H9 (cell line): Measurements from ENCODE around the gene RHOV. TPM values are rescaled to one million over a fixed set of nuclear protein-coding genes. Genes with fewer than 3 reads are reported as not detected.

ENCODE experiments used
- DNase-seq: peaks from one replicate; pipeline ENCODE4 v3.0.0-alpha.2; 2017
- H2AFZ ChIP-seq: one replicate; pipeline ENCODE4 v1.6.1; 2013; ENCODE audit warnings: mild to moderate bottlenecking, low read length, control low read depth, moderate library complexity
- H2AK5ac ChIP-seq: 2 replicates; pipeline ENCODE4 v1.6.1; 2013; ENCODE audit warnings: low read length, control low read depth, mixed read lengths; ENCODE audit not compliant: insufficient read length
- H2BK120ac ChIP-seq: one replicate; pipeline ENCODE4 v1.6.1; 2013; ENCODE audit warnings: low read depth, mild to moderate bottlenecking, low read length, control low read depth, inconsistent platforms; ENCODE audit not compliant: poor library complexity, severe bottlenecking
- H2BK12ac ChIP-seq: 2 replicates; pipeline ENCODE4 v1.6.1; 2013; ENCODE audit warnings: low read length, control low read depth, mixed read lengths, low read depth; ENCODE audit not compliant: insufficient read length
- H2BK15ac ChIP-seq: 2 replicates; pipeline ENCODE4 v1.6.1; 2013; ENCODE audit warnings: low read depth, low read length, control low read depth
- H2BK20ac ChIP-seq: one replicate; pipeline ENCODE4 v1.6.1; 2013; ENCODE audit warnings: low read depth, mild to moderate bottlenecking, low read length, control low read depth, inconsistent platforms; ENCODE audit not compliant: poor library complexity, severe bottlenecking
- H2BK5ac ChIP-seq: 2 replicates; pipeline ENCODE4 v1.6.1; 2013; ENCODE audit warnings: low read length, control low read depth, mixed read lengths; ENCODE audit not compliant: insufficient read length
- H3K14ac ChIP-seq: 2 replicates; pipeline ENCODE4 v1.6.1; 2013; ENCODE audit warnings: low read length, control low read depth; ENCODE audit not compliant: insufficient read depth
- H3K18ac ChIP-seq: 2 replicates; pipeline ENCODE4 v1.6.1; 2013; ENCODE audit warnings: low read depth, mild to moderate bottlenecking, mixed read lengths, low read length, control low read depth; ENCODE audit not compliant: insufficient read length
- H3K23ac ChIP-seq: 2 replicates; pipeline ENCODE4 v1.6.1; 2013; ENCODE audit warnings: low read length, control low read depth, mixed read lengths, low read depth; ENCODE audit not compliant: insufficient read length
- H3K23me2 ChIP-seq: 2 replicates; pipeline ENCODE4 v1.6.1; 2013; ENCODE audit warnings: low read depth, mild to moderate bottlenecking, mixed read lengths, low read length, control low read depth; ENCODE audit not compliant: insufficient read length, poor library complexity, severe bottlenecking
- H3K27ac ChIP-seq: 2 replicates; pipeline ENCODE4 v1.5.1; 2013; ENCODE audit warnings: low read length, control low read depth, mixed read lengths, low read depth; ENCODE audit not compliant: insufficient read length
- H3K27me3 ChIP-seq: 2 replicates; pipeline ENCODE4 v1.6.1; 2013; ENCODE audit warnings: low read length, control low read depth, inconsistent platforms; ENCODE audit not compliant: insufficient read depth
- H3K4ac ChIP-seq: 2 replicates; pipeline ENCODE4 v1.6.1; 2013; ENCODE audit warnings: low read depth, mild to moderate bottlenecking, control low read depth, inconsistent platforms, low read length, moderate library complexity
- H3K4me1 ChIP-seq: 2 replicates; pipeline ENCODE4 v1.6.1; 2013; ENCODE audit warnings: low read length, control low read depth, inconsistent platforms; ENCODE audit not compliant: insufficient read depth
- H3K4me2 ChIP-seq: 2 replicates; pipeline ENCODE4 v1.6.1; 2013; ENCODE audit warnings: low read length, control low read depth, mixed read lengths; ENCODE audit not compliant: insufficient read length, insufficient read depth
- H3K56ac ChIP-seq: 2 replicates; pipeline ENCODE4 v1.6.1; 2013; ENCODE audit warnings: low read depth, mild to moderate bottlenecking, mixed read lengths, low read length, control low read depth; ENCODE audit not compliant: insufficient read length
- H3K79me1 ChIP-seq: 2 replicates; pipeline ENCODE4 v1.6.1; 2013; ENCODE audit warnings: low read depth, mild to moderate bottlenecking, moderate library complexity, low read length, control low read depth, inconsistent platforms; ENCODE audit not compliant: insufficient read depth, poor library complexity, severe bottlenecking
- H3K79me2 ChIP-seq: 2 replicates; pipeline ENCODE4 v1.6.1; 2013; ENCODE audit warnings: low read length, control low read depth, inconsistent platforms; ENCODE audit not compliant: insufficient read depth
- H3K9ac ChIP-seq: 2 replicates; pipeline ENCODE4 v1.6.1; 2013; ENCODE audit warnings: low read length, control low read depth, mixed read lengths; ENCODE audit not compliant: insufficient read length; ENCODE audit errors: extremely low read depth
- H3K9me3 ChIP-seq: one replicate; pipeline ENCODE4 v1.6.1; 2013; ENCODE audit warnings: low read depth, low read length, inconsistent platforms; ENCODE audit not compliant: control insufficient read depth
- H3T11ph ChIP-seq: one replicate; pipeline ENCODE4 v1.6.1; 2013; ENCODE audit warnings: mild to moderate bottlenecking, low read length, control low read depth, inconsistent platforms
- H4K20me1 ChIP-seq: one replicate; pipeline ENCODE4 v1.6.1; 2013; ENCODE audit not compliant: control insufficient read depth, insufficient read length, insufficient read depth
- H4K5ac ChIP-seq: 2 replicates; pipeline ENCODE4 v1.6.1; 2013; ENCODE audit warnings: low read depth, mild to moderate bottlenecking, mixed read lengths, low read length, control low read depth; ENCODE audit not compliant: insufficient read length
- H4K8ac ChIP-seq: replicated peaks from 2 replicates; pipeline ENCODE4 v1.6.1; 2013; ENCODE audit warnings: low read length, control low read depth, mixed read lengths, low read depth; ENCODE audit not compliant: insufficient read length
- H4K91ac ChIP-seq: 2 replicates; pipeline ENCODE4 v1.6.1; 2013; ENCODE audit warnings: low read depth, mild to moderate bottlenecking, moderate library complexity, mixed read lengths, low read length, control low read depth; ENCODE audit not compliant: insufficient read length
- H3K27ac Mint-ChIP-seq, 3 experiments: 2 replicates in 2 of 3; 3 replicates in 1 of 3; pipeline ENCODE4 v1.8.0; 2020 to 2021; ENCODE audit warnings: mixed read lengths in 3 of 3, mild to moderate bottlenecking in 1 of 3, moderate library complexity in 1 of 3
- H3K27me3 Mint-ChIP-seq: 2 replicates; pipeline ENCODE4 v1.8.0; 2021; ENCODE audit warnings: low read depth, mild to moderate bottlenecking, moderate library complexity, mixed read lengths
- H3K36me3 Mint-ChIP-seq, 3 experiments: 2 replicates in 2 of 3; 3 replicates in 1 of 3; pipeline ENCODE4 v1.8.0; 2020 to 2021; ENCODE audit warnings: low read depth in 3 of 3, mixed read lengths in 3 of 3; ENCODE audit not compliant: insufficient read depth in 1 of 3
- H3K4me1 Mint-ChIP-seq, 2 experiments: 2 replicates each; pipeline ENCODE4 v1.8.0; 2020; ENCODE audit warnings: mixed read lengths in 2 of 2
- H3K4me3 Mint-ChIP-seq, 2 experiments: 2 replicates in 1 of 2; 3 replicates in 1 of 2; pipeline ENCODE4 v1.8.0; 2020 to 2021; ENCODE audit warnings: mild to moderate bottlenecking in 2 of 2, mixed read lengths in 2 of 2, moderate library complexity in 1 of 2
- H3K9me3 Mint-ChIP-seq, 2 experiments: 2 replicates in 1 of 2; 3 replicates in 1 of 2; pipeline ENCODE4 v1.8.0; 2020; ENCODE audit warnings: mild to moderate bottlenecking in 2 of 2, mixed read lengths in 2 of 2, moderate library complexity in 1 of 2
- CTCF ChIP-seq: fragments of 200-600 bp; sonication (generic); conservative IDR thresholded peaks from 3 replicates; pipeline ENCODE4 v1.8.0; 2021; ENCODE audit warnings: antibody characterized with exemption, mild to moderate bottlenecking
- WGBS: extraction: QIAGEN DNeasy Blood & Tissue Kit; methylation state at CpG from one replicate; pipeline ENCODE4 v1.1.7; 2013; ENCODE audit warnings: missing lambda C conversion rate, low lambda C conversion rate, mixed read lengths; ENCODE audit not compliant: insufficient read length; ENCODE audit errors: extremely low coverage; 5-methylcytosine and 5-hydroxymethylcytosine counted together
- total RNA-seq: library from RNA; stranded (reverse); gene quantifications from 2 replicates; pipeline ENCODE4 v1.2.1, GENCODE V29; 2021

RHOV gene
- total RNA-seq, 1 experiment from 2014 or later = 3.9 TPM

GRCh38 chr15:40850576-40851112 lies 23.4 kb downstream of the RHOV start:
- no peaks in the 10 kb centered on the region for H3K23me2 ChIP-seq
- no peak for TF ChIP-seq CTCF
- WGBS = no CpG with 5 or more reads among the region's 8 CpGs
- H4K91ac ChIP-seq = no peak overlapping the region
- no peaks in the 10 kb centered on the region for H3K9me3 ChIP-seq
- H2BK20ac ChIP-seq = no peak overlapping the region
- peaks cover 5% of the 10 kb centered on the region for H3K79me1 ChIP-seq
- no peak overlapping the region for H3K9ac ChIP-seq
- H3K36me3 Mint-ChIP-seq = peaks cover 35 to 83% (median 66%) of the 10 kb centered on the region in 3 experiments
- DNase-seq = no peak
- no peak overlapping the region for H2AK5ac ChIP-seq
- peaks cover 4% of the 10 kb centered on the region; the same call in 1 of the 2 replicates for H3K79me2 ChIP-seq
- H3K27ac Mint-ChIP-seq = no peak overlapping the region
- H3T11ph ChIP-seq = no peak overlapping the region
- no peak overlapping the region for H4K8ac ChIP-seq
- no peaks in the 10 kb centered on the region for H3K27me3 Mint-ChIP-seq
- no peaks in the 10 kb centered on the region for H4K20me1 ChIP-seq
- H3K23ac ChIP-seq = no peak overlapping the region
- no peak overlapping the region for H3K14ac ChIP-seq
- H3K4me2 ChIP-seq = no peak overlapping the region
- no peak overlapping the region for H3K4ac ChIP-seq
- H2AFZ ChIP-seq = no peak overlapping the region
- no peaks in the 10 kb centered on the region for H3K9me3 Mint-ChIP-seq
- H3K18ac ChIP-seq = no peak overlapping the region
- H3K27ac ChIP-seq = no peak overlapping the region
- no peaks in the 10 kb centered on the region for H3K27me3 ChIP-seq
- H3K4me1 ChIP-seq = peaks cover 10% of the 10 kb centered on the region; the same call in 1 of the 2 replicates
- no peak overlapping the region for H2BK15ac ChIP-seq
- H4K5ac ChIP-seq = no peak overlapping the region
- no peak overlapping the region for H2BK120ac ChIP-seq
- H2BK12ac ChIP-seq = no peak overlapping the region
- H3K56ac ChIP-seq = no peak overlapping the region
- no peak overlapping the region for H2BK5ac ChIP-seq
- H3K4me3 Mint-ChIP-seq = no peak overlapping the region
- peaks cover 26% of the 10 kb centered on the region in 2 experiments for H3K4me1 Mint-ChIP-seq
